Fibroblast of villous mesenchyme (primary cell): ENCODE data around the gene ADCY7. TPM values are rescaled to one million over a fixed set of nuclear protein-coding genes. Genes with fewer than 3 reads are reported as not detected.

Experiments used
- DNase-seq: peaks from one replicate; pipeline ENCODE4 v3.0.0-alpha.2; 2010; ENCODE audit warnings: low read depth
- H3K4me3 ChIP-seq: 2 replicates; pipeline ENCODE4 v1.5.1; 2011; ENCODE audit warnings: low read depth, mild to moderate bottlenecking, low read length
- CTCF ChIP-seq: IDR thresholded peaks from 2 replicates; pipeline ENCODE4 v1.5.1; 2012; ENCODE audit warnings: low read depth, mild to moderate bottlenecking, low read length; ENCODE audit not compliant: insufficient read depth
- total RNA-seq: library from RNA; depleted of rRNA; stranded (reverse); fragments of >200 nt; gene quantifications from 2 replicates; pipeline ENCODE4 v1.2.3, GENCODE V29; 2012

ADCY7 gene
- total RNA-seq, 1 donor: 44.9 TPM

- peak; percentile 44 for DNase-seq
- no peak for TF ChIP-seq CTCF
- no peak overlapping the region for H3K4me3 ChIP-seq
Observed at GRCh38 chr16:50313596-50314478, 47.5 kb downstream of the ADCY7 start.

GRCh38 chr16:50314665-50315064 lies 48.3 kb downstream of the ADCY7 start:
- no peak overlapping the region for H3K4me3 ChIP-seq
- DNase-seq: no peak
- no peak for TF ChIP-seq CTCF

GRCh38 chr16:50315346-50315997 lies 49.1 kb downstream of the ADCY7 start:
- no peak overlapping the region for H3K4me3 ChIP-seq
- TF ChIP-seq CTCF: no peak
- no peak for DNase-seq

GRCh38 chr16:50316102-50316847 lies 49.9 kb downstream of the ADCY7 start:
- no peak overlapping the region for H3K4me3 ChIP-seq
- no peak for TF ChIP-seq CTCF
- DNase-seq: no peak

- no peak for TF ChIP-seq CTCF
- DNase-seq: no peak
- no peak overlapping the region for H3K4me3 ChIP-seq
Observed at GRCh38 chr16:50316848-50317630, 50.7 kb downstream of the ADCY7 start.

GRCh38 chr16:50318796-50319578 lies 52.6 kb downstream of the ADCY7 start:
- no peak for TF ChIP-seq CTCF
- DNase-seq: no peak
- H3K4me3 ChIP-seq: no peak overlapping the region
